SK-MEL-5 (cell line): ENCODE measurements around the gene CPXM2. TPM values are rescaled to one million over a fixed set of nuclear protein-coding genes. Genes with fewer than 3 reads are reported as not detected.

Source experiments
- DNase-seq: peaks from one replicate; pipeline ENCODE4 v3.0.0-alpha.2; 2016; ENCODE audit warnings: low read depth, low spot score
- in situ Hi-C: cut with HindIII; loops from 2 replicates; pipeline ENCODE4 v1.10.0; 2016; ENCODE audit warnings: low sequenced_read_pairs, high pct_unique_total_duplicates, low pct_unique_long_range_greater_than_20kb
- total RNA-seq: library from RNA; depleted of rRNA; stranded (reverse); fragments of >200 nt; shearing (Covaris generic); gene quantifications from 2 replicates; pipeline ENCODE4 v1.2.3, GENCODE V29; 2014

CPXM2 gene
- total RNA-seq, 1 experiment from 2014 or later = 1.2 TPM

- DNase-seq = no peak
- in situ Hi-C loops = no loop called here
Observed at GRCh38 chr10:123883673-123884320, 7.8 kb downstream of the CPXM2 start.

DNA sequence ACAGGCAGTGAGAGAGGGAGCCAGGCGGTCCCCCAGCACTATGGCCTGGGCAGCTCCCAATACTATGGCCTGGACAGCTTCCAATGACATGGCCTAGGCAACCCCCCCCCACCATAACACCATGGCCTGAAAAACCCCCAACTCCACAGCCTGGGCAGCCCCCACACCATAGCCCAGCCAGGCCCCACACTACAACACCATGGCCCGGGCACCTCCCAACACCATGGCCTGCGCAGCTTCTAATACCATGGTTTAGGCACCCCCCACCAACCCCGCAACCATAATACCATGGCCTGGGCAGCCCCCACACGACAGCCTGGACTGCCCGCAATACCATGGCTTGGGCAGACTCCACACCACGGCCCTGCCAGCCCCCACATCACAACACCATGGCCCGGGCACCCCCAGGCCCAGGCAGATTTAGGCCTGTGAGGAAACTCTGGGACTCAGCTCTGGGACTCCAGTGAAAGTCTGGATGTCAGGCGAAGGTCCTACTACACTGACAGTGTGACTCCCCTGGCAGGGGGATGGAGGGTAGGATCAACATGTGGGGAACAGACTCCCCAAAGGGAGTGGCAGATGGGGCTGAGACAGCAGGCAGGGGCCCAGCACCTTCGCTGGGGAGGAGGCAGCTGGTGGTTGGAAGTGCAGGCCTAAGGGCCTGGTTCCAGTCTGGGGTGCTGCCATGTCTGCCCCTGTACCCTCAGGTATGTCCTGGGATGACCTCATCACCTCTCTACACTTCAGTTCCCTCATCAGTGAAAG lies 8.7 kb downstream of the CPXM2 start:
- no peak for DNase-seq
- in situ Hi-C loops = no loop called here

DNA sequence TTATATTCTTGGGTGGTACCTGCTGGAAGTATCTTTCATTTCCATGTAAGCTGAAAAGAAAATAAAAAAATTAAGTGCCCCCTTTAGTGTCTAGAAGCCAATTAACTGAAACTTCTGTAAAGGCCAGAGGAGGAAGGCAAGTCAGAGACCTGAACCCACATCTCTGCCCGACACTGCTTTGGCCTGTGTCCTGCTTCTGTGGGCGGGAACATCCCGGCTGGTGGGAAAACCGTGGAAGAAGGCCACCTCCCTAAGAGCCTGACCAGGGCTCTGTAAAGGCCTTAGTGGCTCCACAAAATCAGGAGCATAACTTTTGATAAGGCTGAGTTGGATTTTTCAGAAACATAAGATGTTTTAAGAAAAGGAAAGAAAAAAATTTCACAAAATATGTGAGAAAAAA lies 9.4 kb downstream of the CPXM2 start:
- in situ Hi-C loops = no loop called here
- no peak for DNase-seq

DNA sequence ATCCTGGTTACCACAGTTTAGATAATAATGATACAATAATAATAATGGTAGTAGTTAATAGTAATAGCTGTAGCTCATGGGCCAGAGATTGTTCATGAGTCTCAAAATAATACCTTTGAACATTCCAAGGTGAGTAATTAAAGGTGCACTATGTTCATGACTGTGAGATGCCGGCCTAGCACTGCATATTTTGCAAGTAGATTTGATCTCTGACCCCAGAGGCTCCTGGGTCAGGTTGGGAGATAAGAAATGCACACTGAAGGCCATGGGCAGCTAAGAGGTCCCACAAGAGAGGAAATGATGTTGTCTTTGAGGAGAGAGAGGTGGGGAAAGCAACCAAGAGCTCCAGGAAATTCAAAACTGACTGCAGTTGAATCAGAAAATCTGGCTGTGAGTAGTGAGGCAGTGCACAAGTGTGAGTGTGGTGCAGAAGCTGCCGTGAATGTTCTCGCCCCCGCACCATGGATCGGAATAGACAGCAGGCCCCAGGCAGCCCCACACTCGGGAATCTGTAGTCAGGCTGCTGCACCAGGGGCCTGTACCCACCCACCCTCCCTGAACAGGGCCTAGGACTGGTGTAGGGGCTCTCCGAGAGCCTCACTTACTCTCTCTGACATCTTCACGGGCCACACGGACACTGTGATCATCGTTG lies 11.9 kb downstream of the CPXM2 start:
- no peak for DNase-seq
- in situ Hi-C loops = no loop called here

- in situ Hi-C loops = no loop called here
- no peak for DNase-seq
Observed at GRCh38 chr10:123878666-123879303, 12.8 kb downstream of the CPXM2 start.

DNA sequence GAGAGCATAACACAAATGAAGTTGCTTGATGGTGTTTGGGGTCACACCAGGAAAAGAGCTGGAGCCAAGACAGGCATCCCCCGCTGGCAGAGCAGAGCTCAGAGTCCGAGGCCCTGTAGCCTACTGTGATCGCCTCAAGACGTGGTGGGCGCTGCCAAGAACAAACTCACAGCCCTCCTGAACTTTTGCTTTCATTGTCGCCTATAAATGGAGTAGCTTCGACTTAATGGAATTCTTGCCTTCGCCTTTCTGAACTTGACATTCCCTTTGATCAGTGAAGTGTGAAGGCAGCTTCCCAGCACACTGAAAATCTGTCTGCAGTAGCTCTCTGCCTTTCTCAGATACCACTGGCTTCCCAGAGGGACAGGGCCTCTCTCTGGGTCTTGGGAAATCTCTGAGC lies 21.3 kb downstream of the CPXM2 start:
- in situ Hi-C loops = no loop called here
- no peak for DNase-seq

- in situ Hi-C loops = no loop called here
- DNase-seq = no peak
Observed at GRCh38 chr10:123869020-123869414, 22.6 kb downstream of the CPXM2 start.

DNA sequence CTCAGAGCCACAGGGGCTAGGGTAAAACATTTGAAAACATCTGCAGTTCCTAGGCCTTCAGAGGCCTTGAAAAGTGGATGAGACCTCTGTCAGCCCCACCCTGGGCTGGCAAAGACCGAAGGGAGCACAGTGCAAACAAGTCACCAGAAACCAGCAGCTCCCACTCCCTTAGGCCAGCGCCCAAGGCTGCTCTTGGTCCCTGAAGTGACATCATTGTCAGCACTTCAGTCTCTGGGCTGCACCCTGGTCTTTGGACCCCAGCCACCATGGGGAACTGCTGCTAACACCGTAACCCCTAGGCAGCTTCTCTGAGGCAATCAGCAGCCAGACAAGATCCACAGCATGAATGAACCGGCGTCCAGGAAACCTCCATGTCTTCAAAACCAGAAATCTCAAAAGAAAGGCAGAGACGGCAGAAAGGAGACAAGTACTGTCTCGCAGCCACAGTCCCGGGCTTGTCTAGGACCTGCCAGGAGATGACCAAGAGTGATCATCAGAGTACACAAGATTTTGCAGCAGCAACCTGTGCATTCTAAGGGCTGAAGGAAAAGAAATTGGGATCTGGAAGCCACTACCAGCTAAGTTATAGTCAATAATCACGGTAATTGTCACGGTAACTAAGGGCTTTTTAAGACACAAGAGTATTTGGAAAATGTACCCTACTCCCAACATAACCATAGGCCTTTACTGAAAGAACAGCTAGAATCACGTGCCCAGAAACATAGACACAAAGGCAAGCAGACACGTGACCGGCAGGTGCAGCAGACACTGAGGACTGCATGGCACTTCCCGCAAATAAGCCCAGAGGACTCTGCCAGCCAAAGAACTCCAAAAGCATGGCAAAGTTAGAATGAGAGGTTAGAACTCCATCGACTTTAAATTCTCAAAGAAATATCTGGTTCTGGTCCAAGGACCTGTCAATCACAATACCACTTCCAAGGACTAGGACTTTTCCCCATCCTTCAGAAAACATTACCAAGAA lies 23.3 kb downstream of the CPXM2 start:
- in situ Hi-C loops = no loop called here
- DNase-seq = no peak

DNA sequence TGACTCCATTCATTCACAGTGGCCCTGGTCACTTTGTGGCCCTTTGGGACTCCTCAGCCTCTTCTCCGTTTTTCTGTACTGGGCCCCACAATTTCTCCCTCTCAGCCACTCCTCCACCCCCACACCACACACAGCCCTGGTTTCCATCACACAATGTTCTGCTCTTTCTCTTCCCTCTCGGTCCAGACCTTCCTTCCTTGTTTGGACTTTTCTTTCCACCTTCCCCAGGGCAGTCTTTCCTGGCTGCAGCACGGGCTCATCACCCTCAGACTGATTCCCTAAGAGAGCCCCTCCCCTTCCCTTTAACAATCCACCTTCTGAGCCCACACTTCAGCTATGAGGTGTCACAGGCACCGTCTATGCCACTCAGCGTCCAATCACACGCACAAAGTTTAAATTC lies 25.7 kb downstream of the CPXM2 start:
- DNase-seq = no peak
- in situ Hi-C loops = no loop called here

DNA sequence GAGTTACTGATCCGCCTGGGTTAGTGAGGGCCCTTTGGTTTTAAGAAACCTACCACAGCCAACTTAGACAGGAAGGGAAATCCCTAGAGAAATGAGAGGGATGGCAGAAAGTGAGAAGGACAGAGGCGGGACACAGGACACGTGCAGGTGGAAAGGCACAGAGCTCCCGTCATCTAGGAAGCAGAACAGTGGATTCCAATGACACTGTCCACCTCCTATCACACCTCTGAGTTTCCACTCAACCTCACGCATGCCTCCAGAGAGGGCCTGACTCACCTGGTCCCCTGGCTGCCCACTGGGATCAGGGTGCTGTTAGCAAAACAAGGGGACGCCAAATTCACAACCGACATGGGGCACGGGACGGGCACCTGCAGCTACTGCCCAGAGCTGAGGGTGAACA lies 26.3 kb downstream of the CPXM2 start:
- in situ Hi-C loops = no loop called here
- no peak for DNase-seq

DNA sequence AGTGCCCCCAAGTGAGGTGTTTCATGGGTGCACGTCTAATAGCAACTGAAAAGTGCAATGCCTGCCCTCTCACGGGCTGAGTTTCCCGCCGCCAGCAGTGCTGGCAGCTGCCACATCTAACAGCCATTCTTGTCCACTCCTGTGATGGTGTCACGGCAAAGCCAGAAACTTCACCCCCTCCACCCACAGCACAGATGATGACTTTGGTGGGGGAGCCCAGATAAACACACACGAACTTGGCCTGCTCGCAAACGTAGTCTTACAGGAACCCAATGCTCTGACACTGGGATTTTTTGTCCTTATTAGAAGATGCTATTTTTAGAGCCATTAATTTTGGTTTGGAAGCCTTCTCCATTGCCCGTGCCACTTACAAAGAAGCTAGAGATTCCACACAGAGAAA lies 26.7 kb downstream of the CPXM2 start:
- in situ Hi-C loops = no loop called here
- DNase-seq = no peak

DNA sequence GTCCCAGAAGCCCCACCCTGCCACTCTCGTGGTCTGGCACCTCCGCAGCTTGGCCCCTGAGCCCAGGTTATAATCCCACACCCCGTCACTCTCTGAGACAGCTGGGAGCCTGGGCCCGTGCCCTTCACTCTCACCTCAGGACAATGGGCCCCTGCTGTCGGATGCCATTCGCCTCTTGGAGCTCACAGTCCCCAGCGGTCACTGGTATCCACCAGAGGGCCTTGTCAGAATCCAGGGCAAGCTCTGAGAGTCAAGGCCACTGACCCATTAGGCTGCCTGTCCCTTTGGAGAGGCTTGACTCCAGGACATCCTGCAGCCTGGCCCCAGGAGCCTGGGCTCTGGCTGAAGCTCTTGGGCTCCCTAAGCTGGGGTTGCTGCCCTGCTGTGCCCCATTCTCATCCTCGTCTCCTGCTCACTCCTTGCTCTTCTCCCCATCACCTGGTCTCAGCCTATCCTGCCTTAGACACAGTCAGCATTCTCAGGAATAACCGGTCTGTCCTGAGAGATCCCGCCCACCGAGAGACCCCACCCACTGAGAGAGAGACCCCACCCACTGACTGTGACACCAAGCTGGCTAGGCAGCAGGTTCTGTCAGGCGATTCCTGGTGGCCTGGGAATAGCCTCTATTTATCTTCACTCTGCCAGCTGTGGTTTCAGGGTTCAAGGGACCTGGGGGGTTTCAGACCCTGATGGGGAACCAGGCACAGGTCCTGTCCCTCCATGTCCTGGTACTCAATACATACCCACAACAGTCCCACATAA lies 27.7 kb downstream of the CPXM2 start:
- no peak for DNase-seq
- in situ Hi-C loops = no loop called here

DNA sequence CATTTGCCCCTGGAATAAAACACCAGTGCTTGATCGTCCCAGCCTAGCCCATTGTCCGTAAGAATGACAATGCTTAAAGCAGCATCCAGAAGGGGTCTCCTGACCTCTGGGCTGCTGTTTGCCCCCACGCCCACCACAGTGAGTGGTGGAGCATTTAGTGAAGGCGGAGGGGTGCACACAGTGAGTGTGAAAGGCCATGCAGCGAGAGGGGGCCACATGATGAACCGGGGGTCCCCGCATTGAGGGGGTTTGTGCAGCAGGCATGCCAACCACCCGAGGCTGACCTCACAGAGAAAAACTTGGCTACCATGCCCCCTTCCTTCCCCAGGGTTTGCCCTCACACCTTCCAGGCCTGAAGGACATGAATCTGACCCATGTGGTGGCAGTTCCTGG lies 28.4 kb downstream of the CPXM2 start:
- in situ Hi-C loops = no loop called here
- no peak for DNase-seq

DNA sequence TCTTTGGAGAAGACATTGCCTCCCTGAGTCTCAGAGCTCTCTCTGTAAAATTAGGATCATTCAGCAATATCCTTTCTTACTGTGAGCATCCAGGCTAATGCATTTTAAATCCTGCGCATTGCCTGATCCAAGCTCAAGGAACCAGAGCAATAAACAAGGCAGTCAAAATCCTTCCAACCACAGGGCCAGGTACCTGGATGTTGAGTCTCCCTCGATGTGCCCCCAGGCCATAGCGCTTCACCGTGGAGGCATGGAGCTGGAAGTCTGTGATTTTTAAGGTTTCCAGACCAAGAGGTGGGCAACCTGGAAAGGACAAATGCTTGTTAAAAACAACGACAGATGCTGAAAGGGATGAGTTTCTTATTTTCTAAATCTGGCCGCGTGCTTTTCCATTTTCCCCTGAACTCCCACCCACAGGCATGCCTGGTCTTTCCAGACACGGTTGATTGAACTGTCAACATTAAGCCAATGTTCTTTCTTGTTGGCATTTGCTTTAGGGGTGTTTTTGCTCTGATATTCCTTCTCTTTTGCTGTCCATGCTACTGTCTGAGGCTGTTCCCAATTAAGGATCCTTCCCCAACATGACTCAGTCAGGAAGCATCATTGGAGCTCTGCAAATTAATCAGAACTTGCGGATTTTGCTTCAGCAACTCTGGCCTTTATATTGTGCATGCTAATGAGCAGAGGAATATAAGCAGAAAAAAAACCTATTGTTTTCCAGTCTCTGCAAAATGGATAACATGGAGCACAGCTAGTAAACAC lies 29.0 kb downstream of the CPXM2 start:
- in situ Hi-C loops = no loop called here
- no peak for DNase-seq

DNA sequence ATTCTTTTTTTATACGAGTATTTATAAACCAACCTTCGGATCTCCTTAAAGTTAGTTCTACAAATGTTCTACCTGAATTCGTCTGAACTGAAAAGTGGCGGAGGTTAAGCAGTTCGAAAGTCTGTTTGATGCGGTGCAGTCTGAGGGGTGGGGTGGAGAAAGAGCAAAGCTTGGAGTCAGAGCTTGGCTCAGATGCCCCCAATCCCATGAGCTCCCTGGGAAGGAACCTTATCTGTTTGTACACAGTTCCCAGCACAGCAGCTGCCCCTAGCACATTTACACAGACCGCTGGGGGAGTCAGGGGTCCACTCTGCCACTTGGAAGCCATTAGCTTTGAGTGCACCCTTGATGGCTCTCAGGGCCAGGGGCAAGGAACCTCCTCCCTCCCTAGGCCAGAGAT lies 30.8 kb downstream of the CPXM2 start:
- no peak for DNase-seq
- in situ Hi-C loops = no loop called here

GRCh38 chr10:123860209-123860608 lies 31.4 kb downstream of the CPXM2 start:
- no peak for DNase-seq
- in situ Hi-C loops = no loop called here
